ENCODE data around the gene MYO16.

DNA sequence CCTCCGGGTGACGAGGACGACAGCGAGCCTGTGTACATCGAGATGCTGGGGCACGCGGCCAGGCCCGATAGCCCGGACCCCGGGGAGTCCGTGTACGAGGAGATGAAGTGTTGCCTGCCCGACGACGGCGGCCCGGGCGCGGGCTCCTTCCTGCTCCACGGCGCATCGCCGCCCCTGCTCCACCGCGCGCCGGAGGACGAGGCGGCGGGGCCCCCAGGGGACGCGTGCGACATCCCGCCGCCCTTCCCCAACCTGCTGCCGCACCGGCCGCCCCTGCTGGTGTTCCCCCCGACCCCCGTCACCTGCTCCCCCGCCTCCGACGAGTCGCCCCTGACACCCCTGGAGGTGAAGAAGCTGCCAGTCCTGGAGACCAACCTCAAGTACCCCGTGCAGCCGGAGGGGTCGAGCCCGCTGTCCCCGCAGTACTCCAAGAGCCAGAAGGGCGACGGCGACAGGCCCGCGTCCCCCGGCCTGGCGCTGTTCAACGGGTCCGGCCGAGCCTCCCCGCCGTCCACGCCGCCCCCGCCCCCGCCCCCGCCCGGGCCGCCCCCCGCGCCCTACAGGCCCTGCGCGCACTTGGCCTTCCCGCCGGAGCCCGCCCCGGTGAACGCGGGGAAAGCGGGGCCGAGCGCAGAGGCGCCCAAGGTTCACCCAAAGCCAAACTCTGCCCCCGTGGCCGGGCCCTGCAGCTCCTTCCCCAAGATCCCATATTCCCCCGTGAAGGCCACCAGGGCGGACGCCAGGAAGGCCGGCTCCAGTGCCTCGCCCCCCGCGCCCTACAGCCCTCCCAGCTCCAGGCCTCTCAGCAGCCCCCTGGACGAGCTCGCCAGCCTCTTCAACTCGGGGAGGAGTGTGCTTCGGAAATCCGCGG, 511.3 kb downstream of the MYO16 start:
- no peak for TF ChIP-seq EZH2 (IDR thresholded peaks at IDR 0.05; ENCODE audit: borderline replicate concordance, insufficient read depth, low read length, poor library complexity, severe bottlenecking)
- TF ChIP-seq, protein P1, sequence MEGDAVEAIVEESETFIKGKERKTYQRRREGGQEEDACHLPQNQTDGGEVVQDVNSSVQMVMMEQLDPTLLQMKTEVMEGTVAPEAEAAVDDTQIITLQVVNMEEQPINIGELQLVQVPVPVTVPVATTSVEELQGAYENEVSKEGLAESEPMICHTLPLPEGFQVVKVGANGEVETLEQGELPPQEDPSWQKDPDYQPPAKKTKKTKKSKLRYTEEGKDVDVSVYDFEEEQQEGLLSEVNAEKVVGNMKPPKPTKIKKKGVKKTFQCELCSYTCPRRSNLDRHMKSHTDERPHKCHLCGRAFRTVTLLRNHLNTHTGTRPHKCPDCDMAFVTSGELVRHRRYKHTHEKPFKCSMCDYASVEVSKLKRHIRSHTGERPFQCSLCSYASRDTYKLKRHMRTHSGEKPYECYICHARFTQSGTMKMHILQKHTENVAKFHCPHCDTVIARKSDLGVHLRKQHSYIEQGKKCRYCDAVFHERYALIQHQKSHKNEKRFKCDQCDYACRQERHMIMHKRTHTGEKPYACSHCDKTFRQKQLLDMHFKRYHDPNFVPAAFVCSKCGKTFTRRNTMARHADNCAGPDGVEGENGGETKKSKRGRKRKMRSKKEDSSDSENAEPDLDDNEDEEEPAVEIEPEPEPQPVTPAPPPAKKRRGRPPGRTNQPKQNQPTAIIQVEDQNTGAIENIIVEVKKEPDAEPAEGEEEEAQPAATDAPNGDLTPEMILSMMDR (IDR thresholded peaks at IDR 0.05; ENCODE audit: poor library complexity, severe bottlenecking), result no peak
- no peak for TF ChIP-seq TAF1 (IDR thresholded peaks at IDR 0.05; ENCODE audit: low read depth)
- no peak for TF ChIP-seq REST (IDR thresholded peaks at IDR 0.05; ENCODE audit: borderline replicate concordance)
- TF ChIP-seq POLR2AphosphoS5 (IDR thresholded peaks at IDR 0.05), result no peak

Measured in neural cell (in vitro differentiated cells).